NCI-H2196 treated with DMSO at 0.1 percent for 48 hours (cell line): ENCODE measurements around the gene TASP1.
"Not testable (repeated sequence)": the region's sequence is repeated elsewhere in the genome, so short reads cannot be mapped to it uniquely, and the experiment has no call there.

Experiments
- DNase-seq: peaks from one replicate; lab custom pipeline; 2025; ENCODE audit not compliant: unreplicated experiment; lab: John Stamatoyannopoulos, UW

Gene TASP1

GRCh38 chr20:13650474-13650873 lies 11.7 kb upstream of the TASP1 start:
- DNase-seq = no peak

GRCh38 chr20:13648291-13649228 lies 9.8 kb upstream of the TASP1 start:
- DNase-seq = no peak

GRCh38 chr20:13644010-13644409 lies 5.3 kb upstream of the TASP1 start:
- DNase-seq = no peak

GRCh38 chr20:13639150-13639497 lies 392 bp upstream of the TASP1 start:
- no peak for DNase-seq

GRCh38 chr20:13638162-13638495 lies 603 bp downstream of the TASP1 start:
- no peak for DNase-seq

- DNase-seq = no peak
Measured at GRCh38 chr20:13632431-13632830, 6.3 kb downstream of the TASP1 start.

- not testable (repeated sequence) for DNase-seq
Measured at GRCh38 chr20:13627525-13627924, 11.2 kb downstream of the TASP1 start.

GRCh38 chr20:13626724-13627123 lies 12.0 kb downstream of the TASP1 start:
- no peak for DNase-seq

- DNase-seq = no peak
Measured at GRCh38 chr20:13625304-13625979, 13.3 kb downstream of the TASP1 start.

GRCh38 chr20:13619415-13619814 lies 19.3 kb downstream of the TASP1 start:
- DNase-seq = not testable (repeated sequence)

GRCh38 chr20:13618456-13618855 lies 20.3 kb downstream of the TASP1 start:
- DNase-seq = not testable (repeated sequence)

- DNase-seq = not testable (repeated sequence)
Measured at GRCh38 chr20:13617585-13617984, 21.1 kb downstream of the TASP1 start.

GRCh38 chr20:13616713-13617112 lies 22.0 kb downstream of the TASP1 start:
- DNase-seq = not testable (repeated sequence)

GRCh38 chr20:13613917-13614316 lies 24.8 kb downstream of the TASP1 start:
- no peak for DNase-seq

- no peak for DNase-seq
Measured at GRCh38 chr20:13611611-13612125, 27.1 kb downstream of the TASP1 start.

GRCh38 chr20:13610184-13610583 lies 28.5 kb downstream of the TASP1 start:
- no peak for DNase-seq

- DNase-seq = no peak
Measured at GRCh38 chr20:13608066-13608465, 30.7 kb downstream of the TASP1 start.

- DNase-seq = not testable (repeated sequence)
Measured at GRCh38 chr20:13593423-13593822, 45.3 kb downstream of the TASP1 start.

GRCh38 chr20:13588049-13588448 lies 50.7 kb downstream of the TASP1 start:
- DNase-seq = no peak

GRCh38 chr20:13587370-13587769 lies 51.4 kb downstream of the TASP1 start:
- DNase-seq = no peak

GRCh38 chr20:13586133-13586532 lies 52.6 kb downstream of the TASP1 start:
- DNase-seq = no peak

GRCh38 chr20:13581451-13581850 lies 57.3 kb downstream of the TASP1 start:
- DNase-seq = no peak
